Spinal cord (tissue), 10 donors: ENCODE results near the gene UNK. TPM values are rescaled to one million over a fixed set of nuclear protein-coding genes. Genes with fewer than 3 reads are reported as not detected.

Experiments used
- DNase-seq, 6 donors: peaks; one replicate each; pipeline versions ENCODE4 v3.0.0 to v3.0.0-alpha.2; 2013 to 2015; ENCODE audit warnings: low spot score in 6 of 6, low read depth in 4 of 6
- H3K27ac ChIP-seq: one replicate; pipeline ENCODE4 v1.5.1; 2013; ENCODE audit warnings: low read depth, low read length, control low read depth
- H3K27me3 ChIP-seq: one replicate; pipeline ENCODE4 v1.6.1; 2013; ENCODE audit warnings: low read length; ENCODE audit not compliant: control insufficient read depth, insufficient read depth
- H3K36me3 ChIP-seq: one replicate; pipeline ENCODE4 v1.6.1; 2013; ENCODE audit warnings: low read length; ENCODE audit not compliant: control insufficient read depth, insufficient read depth
- H3K4me1 ChIP-seq: one replicate; pipeline ENCODE4 v1.6.1; 2013; ENCODE audit warnings: low read length; ENCODE audit not compliant: control insufficient read depth, insufficient read depth
- H3K4me3 ChIP-seq: one replicate; pipeline ENCODE4 v1.5.1; 2013; ENCODE audit warnings: low read depth, low read length, control low read depth
- H3K9me3 ChIP-seq: one replicate; pipeline ENCODE4 v1.6.1; 2013; ENCODE audit warnings: low read length; ENCODE audit not compliant: control insufficient read depth, insufficient read depth
- WGBS: methylation state at CpG from one replicate; pipeline ENCODE4 v1.1.5; 2013; ENCODE audit warnings: missing lambda C conversion rate; ENCODE audit not compliant: insufficient coverage; 5-methylcytosine and 5-hydroxymethylcytosine counted together
- polyA plus RNA-seq, 2 donors: library from polyadenylated mRNA; unstranded; fragments of 120-200 nt; gene quantifications; one replicate each; pipeline ENCODE4 v1.2.1, GENCODE V29; 2013; ENCODE audit not compliant: insufficient read length in 2 of 2
- total RNA-seq, 2 donors: library from RNA; depleted of rRNA in 1 of 2; stranded (reverse); fragments of 120-200 nt in 1 of 2; fragments of >200 nt in 1 of 2; gene quantifications; one replicate each; pipeline versions ENCODE4 v1.2.3 to v1.2.4, GENCODE V29; 2013 to 2014
- donor health status: healthy.

Gene UNK
- total and polyA plus RNA-seq, 4 donors, result 28.9 to 54.8 (median 37.5) TPM

DNA sequence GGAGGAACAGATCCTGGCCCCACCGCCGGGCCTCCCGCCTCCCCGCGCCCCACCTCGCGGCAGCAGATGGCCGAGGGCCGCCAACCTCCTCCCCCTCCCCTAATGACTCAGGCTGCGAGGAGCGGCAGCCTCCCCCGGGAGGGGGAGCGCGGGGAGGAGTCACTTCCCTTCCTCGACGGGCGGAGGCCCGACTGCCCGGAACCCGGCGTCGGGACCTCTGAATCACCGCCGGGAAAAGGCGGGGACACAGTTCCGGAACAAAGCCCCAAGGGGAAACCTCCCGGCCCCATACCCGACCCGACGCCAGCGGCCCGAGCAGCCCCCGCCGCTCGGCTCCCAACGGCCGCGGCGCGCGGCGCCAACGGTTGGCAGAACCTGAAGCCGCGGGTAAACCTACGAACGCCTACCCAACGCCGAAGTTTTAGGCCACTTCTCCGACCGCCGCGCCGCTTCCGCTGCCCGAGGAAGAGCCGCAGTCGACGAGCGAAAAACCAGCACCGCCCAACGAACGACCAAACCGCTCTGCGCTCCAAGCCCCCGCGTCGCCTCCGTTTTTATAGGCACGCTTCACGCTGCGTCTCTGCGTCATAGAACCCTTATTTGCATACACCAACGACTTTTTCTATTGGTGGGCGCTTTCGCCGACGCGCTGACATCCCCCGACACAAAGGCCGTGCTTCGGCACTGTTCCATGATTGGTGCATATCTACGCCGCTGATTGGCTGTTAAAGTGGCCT lies 5.2 kb upstream of the UNK start:
- no peaks in the 10 kb centered on the region for H3K9me3 ChIP-seq
- H3K4me1 ChIP-seq, result peaks cover 9% of the 10 kb centered on the region
- H3K4me3 ChIP-seq, result peak overlapping the region; percentile 93
- WGBS, result 0% methylated on average over 81 of the region's 84 CpGs
- DNase-seq, result peak; percentile 99 to 100 (median 100)
- H3K27me3 ChIP-seq, result no peaks in the 10 kb centered on the region
- peaks cover 26% of the 10 kb centered on the region for H3K36me3 ChIP-seq
- peak overlapping the region; percentile 90 for H3K27ac ChIP-seq

DNA sequence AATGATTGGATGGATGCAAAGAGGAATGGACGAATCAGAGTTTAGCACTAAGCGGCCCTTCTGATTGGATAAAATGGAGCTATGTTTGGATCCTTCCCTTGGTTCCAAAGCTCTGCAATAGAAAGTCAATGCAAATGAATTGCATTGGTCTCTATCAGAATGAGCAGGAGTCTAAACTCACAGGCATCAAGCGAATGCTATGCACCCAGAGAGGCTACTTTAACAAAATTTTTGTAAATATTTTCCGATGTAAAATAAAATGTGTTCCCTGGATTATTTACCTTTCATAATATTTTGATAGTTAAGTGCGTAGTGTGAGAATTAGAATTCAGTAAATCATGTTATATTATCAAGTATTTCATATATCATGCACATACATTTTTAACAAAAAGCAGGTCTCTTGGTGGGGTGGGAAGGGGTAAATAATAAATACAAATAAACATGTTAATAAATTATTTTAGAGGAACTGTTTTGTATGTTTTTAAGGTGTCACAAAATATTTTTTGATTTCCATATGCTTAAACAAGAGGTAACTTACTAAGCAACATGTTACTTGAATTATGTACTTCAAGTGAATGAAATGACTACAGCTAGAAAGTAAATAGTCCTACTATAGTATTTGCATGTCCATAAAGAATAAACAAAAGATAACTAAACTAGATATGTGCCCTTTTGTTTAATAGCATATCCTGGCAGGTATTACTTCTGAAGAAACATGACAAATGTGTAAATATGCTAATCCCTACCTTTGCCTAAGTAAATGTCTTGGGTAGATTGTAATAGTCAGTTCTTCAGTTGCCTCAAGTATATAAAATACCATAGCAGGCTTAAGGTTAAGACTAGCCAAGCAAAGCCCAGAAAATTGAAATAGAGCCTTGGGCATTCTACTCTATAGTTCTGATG lies 4.4 kb upstream of the UNK start:
- WGBS, result 0% methylated on average over 2 of the region's 5 CpGs
- Histone ChIP-seq H3K4me3 (peak overlapping the region; percentile 93), H3K36me3 (peaks cover 18% of the 10 kb centered on the region), H3K27me3 (no peaks in the 10 kb centered on the region), H3K9me3 (no peaks in the 10 kb centered on the region), H3K4me1 (peaks cover 13% of the 10 kb centered on the region), H3K27ac (peak overlapping the region; percentile 88)
- DNase-seq, result no peak

DNA sequence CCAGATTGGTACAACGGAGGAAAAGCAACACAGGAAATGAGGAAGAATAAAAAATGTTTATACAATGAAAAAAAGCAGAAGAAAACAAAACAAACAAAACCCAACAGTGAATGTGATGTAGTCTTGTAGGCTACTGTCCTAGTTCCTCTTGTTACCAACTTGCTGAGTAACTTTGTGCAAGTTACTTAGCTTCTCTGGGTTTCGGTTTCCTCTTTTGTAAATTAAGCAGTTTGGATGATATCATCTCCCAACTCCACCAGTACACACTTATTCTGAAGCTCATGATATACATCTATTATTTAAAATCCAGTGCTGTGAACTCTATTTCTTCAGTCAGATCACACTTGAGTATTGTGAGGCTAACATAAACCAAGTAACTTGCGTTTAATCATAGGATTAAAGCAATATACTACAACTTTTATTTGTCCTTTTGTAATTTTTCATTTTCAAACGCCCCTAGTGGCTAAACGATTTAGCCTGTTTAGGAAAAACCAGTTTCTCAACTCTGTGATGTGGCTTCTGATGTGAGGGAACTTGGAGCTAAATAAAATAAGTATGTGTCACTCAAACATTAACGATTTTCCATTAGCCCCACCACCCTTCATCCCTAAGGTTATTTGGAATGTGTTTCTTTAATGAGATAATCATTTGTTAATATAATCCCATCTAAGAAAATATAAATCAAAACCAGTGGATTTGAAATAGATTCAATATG lies 1.4 kb upstream of the UNK start:
- H3K27me3 ChIP-seq, result no peaks in the 10 kb centered on the region
- peak in 2 of 6 donors; percentile 57 to 64 for DNase-seq
- H3K36me3 ChIP-seq, result peaks cover 12% of the 10 kb centered on the region
- H3K4me3 ChIP-seq, result no peak overlapping the region
- peaks cover 22% of the 10 kb centered on the region for H3K4me1 ChIP-seq
- no peaks in the 10 kb centered on the region for H3K9me3 ChIP-seq
- WGBS, result no CpG with 5 or more reads among the region's 6 CpGs
- H3K27ac ChIP-seq, result peak overlapping the region; percentile 100

- H3K4me1 ChIP-seq, result peaks cover 22% of the 10 kb centered on the region
- peak overlapping the region; percentile 100 for H3K27ac ChIP-seq
- no peaks in the 10 kb centered on the region for H3K9me3 ChIP-seq
- WGBS, result 65% methylated on average over 18 of the region's 20 CpGs
- DNase-seq, result no peak
- peak overlapping the region; percentile 77 for H3K4me3 ChIP-seq
- peaks cover 6% of the 10 kb centered on the region for H3K36me3 ChIP-seq
- H3K27me3 ChIP-seq, result no peaks in the 10 kb centered on the region
These were observed 668 bp upstream of the UNK start for GRCh38 chr17:75783803-75784472.

GRCh38 chr17:75785016-75785890 lies 647 bp downstream of the UNK start:
- peaks cover 22% of the 10 kb centered on the region for H3K4me1 ChIP-seq
- H3K9me3 ChIP-seq, result no peaks in the 10 kb centered on the region
- H3K27ac ChIP-seq, result peak overlapping the region; percentile 100
- peak overlapping the region; percentile 77 for H3K4me3 ChIP-seq
- H3K27me3 ChIP-seq, result no peaks in the 10 kb centered on the region
- WGBS, result 4% methylated on average over 41 of the region's 43 CpGs
- H3K36me3 ChIP-seq, result peaks cover 5% of the 10 kb centered on the region
- DNase-seq, result peak in 5 of 6 donors; percentile 75 to 96 (median 82)

DNA sequence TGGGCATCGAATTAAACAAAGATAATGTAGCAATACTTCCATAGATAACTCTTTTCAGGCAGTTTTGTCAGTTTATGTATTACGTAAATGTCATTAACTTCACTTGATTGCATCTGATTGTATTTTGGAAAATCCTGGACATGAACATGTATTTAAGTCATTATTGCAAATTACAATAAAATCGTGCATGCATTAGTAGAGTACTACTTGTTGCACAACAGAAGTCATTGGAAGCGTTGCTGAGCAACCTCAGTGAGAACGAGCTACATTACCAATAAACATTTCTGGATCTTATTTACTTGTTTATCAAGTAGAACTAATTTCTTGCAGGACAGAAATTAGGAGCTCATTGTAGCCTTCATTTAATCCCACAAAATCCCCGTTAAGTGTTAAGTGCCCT lies 6.6 kb downstream of the UNK start:
- no peak overlapping the region for H3K4me3 ChIP-seq
- H3K27me3 ChIP-seq, result no peaks in the 10 kb centered on the region
- WGBS, result no CpG with 5 or more reads among the region's 6 CpGs
- H3K27ac ChIP-seq, result no peak overlapping the region
- H3K4me1 ChIP-seq, result peaks cover 7% of the 10 kb centered on the region
- H3K36me3 ChIP-seq, result peaks cover 9% of the 10 kb centered on the region
- no peaks in the 10 kb centered on the region for H3K9me3 ChIP-seq
- no peak for DNase-seq

GRCh38 chr17:75793460-75793859 lies 8.9 kb downstream of the UNK start:
- H3K9me3 ChIP-seq, result no peaks in the 10 kb centered on the region
- H3K36me3 ChIP-seq, result peaks cover 23% of the 10 kb centered on the region
- H3K4me3 ChIP-seq, result no peak overlapping the region
- WGBS, result no CpG with 5 or more reads among the region's 1 CpG
- no peak overlapping the region for H3K27ac ChIP-seq
- no peaks in the 10 kb centered on the region for H3K27me3 ChIP-seq
- no peak for DNase-seq
- H3K4me1 ChIP-seq, result no peaks in the 10 kb centered on the region

DNA sequence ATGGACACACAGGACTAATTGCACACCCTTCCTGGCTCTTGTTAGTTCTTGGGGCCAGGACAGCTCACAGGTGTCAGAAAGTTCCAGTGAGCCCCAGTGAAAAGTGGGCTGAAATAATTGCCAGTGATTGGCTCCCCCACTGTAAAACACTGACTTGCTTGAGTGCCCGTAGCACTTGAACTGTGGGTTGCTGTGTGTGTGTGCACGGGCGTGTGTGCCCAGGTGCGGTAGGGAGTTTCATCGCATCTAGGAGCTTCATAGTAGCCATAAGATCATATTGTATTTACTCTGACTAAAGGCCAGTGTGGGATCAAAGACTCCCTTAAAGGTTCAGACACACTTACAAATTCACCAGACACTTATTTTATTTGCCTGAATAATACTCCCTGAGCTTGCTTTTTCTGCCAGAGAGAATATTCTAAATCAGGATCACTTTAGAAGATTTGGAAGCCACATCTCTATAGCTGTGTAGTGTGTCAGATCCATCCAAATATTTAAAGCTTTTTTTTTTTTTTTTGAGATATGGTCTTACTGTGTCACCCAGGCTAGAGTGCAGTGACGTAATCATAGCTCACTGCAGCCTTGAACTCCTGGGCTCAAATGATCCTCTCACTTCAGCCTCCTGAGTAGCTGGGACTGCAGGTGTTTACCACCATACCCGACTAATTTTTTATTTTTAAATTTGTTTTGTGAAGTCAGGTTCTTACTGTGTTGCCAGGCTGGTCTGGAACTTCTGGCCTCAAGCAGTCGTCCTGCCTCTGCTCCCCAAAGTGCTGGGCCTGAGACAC lies 11.4 kb downstream of the UNK start:
- no peak overlapping the region for H3K4me3 ChIP-seq
- DNase-seq, result no peak
- no peaks in the 10 kb centered on the region for H3K27me3 ChIP-seq
- H3K9me3 ChIP-seq, result no peaks in the 10 kb centered on the region
- H3K27ac ChIP-seq, result no peak overlapping the region
- peaks cover 38% of the 10 kb centered on the region for H3K36me3 ChIP-seq
- WGBS, result 57% methylated on average over 1 of the region's 8 CpGs
- H3K4me1 ChIP-seq, result no peaks in the 10 kb centered on the region
